OCI-LY7 (cell line): ENCODE results near the gene WWTR1. TPM values are rescaled to one million over a fixed set of nuclear protein-coding genes. Genes with fewer than 3 reads are reported as not detected.

Source experiments
- BruUV-seq: library from RNA; stranded (reverse); fragments of 400-500 nt; replicated peaks from 2 replicates; lab custom pipeline; 2021; lab: Mats Ljungman, UMichigan
- CTCF ChIA-PET: fragments of 300-600 bp; sonication (Branson Sonifier 250); formaldehyde crosslinking; loops from one replicate; lab custom pipeline; 2022; ENCODE audit warnings: antibody characterized with exemption; ENCODE audit not compliant: unreplicated experiment; lab: Charles Lee
- POLR2A ChIA-PET: fragments of 300-600 bp; sonication (Branson Sonifier 250); formaldehyde crosslinking; loops from one replicate; lab custom pipeline; 2022; ENCODE audit warnings: antibody characterized with exemption; lab: Charles Lee
- DNase-seq: peaks from one replicate; pipeline ENCODE4 v3.0.0-alpha.2; 2015; ENCODE audit warnings: low spot score
- H2AFZ ChIP-seq: fragments of 200-600 bp; sonication (generic), shearing (Covaris generic); 2 replicates; pipeline ENCODE4 v1.6.1; 2014; ENCODE audit warnings: mild to moderate bottlenecking, antibody characterized with exemption, low read length, moderate library complexity
- H3K27ac ChIP-seq: fragments of 200-600 bp; sonication (generic); 2 replicates; pipeline ENCODE4 v1.5.1; 2014; ENCODE audit warnings: mixed run types, low read depth, mild to moderate bottlenecking, moderate library complexity, low read length, inconsistent platforms; ENCODE audit not compliant: poor library complexity, severe bottlenecking
- H3K36me3 ChIP-seq: fragments of 200-600 bp; sonication (generic); 2 replicates; pipeline ENCODE4 v1.6.1; 2014; ENCODE audit warnings: mild to moderate bottlenecking, antibody characterized with exemption, low read length, moderate library complexity, mixed read lengths; ENCODE audit not compliant: insufficient read depth
- H3K4me1 ChIP-seq: fragments of 200-600 bp; sonication (generic); 2 replicates; pipeline ENCODE4 v1.5.1; 2014; ENCODE audit warnings: mild to moderate bottlenecking, low read length; ENCODE audit not compliant: insufficient read depth, poor library complexity, severe bottlenecking
- H3K4me2 ChIP-seq: fragments of 200-600 bp; sonication (generic); 2 replicates; pipeline ENCODE4 v1.6.1; 2014; ENCODE audit warnings: mild to moderate bottlenecking, low read length
- H3K4me3 ChIP-seq: fragments of 200-600 bp; sonication (generic); 2 replicates; pipeline ENCODE4 v1.5.1; 2014; ENCODE audit warnings: mild to moderate bottlenecking, low read depth, low read length; ENCODE audit not compliant: poor library complexity, severe bottlenecking
- H3K79me2 ChIP-seq: fragments of 200-600 bp; sonication (generic); 2 replicates; pipeline ENCODE4 v1.6.1; 2016; ENCODE audit warnings: low read depth, mild to moderate bottlenecking, low read length, moderate library complexity, mixed read lengths; ENCODE audit not compliant: insufficient read depth
- H3K9me2 ChIP-seq: fragments of 200-600 bp; sonication (generic); 2 replicates; pipeline ENCODE4 v1.6.1; 2016; ENCODE audit warnings: mild to moderate bottlenecking, low read length, mixed read lengths; ENCODE audit not compliant: insufficient read depth
- H3K9me3 ChIP-seq: fragments of 200-600 bp; sonication (generic); 2 replicates; pipeline ENCODE4 v1.6.1; 2014; ENCODE audit warnings: mild to moderate bottlenecking, mixed run types, low read length, mixed read lengths
- H4K20me1 ChIP-seq: fragments of 200-600 bp; sonication (generic); 2 replicates; pipeline ENCODE4 v1.6.1; 2014; ENCODE audit warnings: mild to moderate bottlenecking, antibody characterized with exemption, low read length, moderate library complexity, mixed read lengths; ENCODE audit not compliant: insufficient read depth
- EZH2phosphoT487 ChIP-seq: fragments of 200-600 bp; sonication (generic); IDR thresholded peaks from 2 replicates; pipeline ENCODE4 v1.6.1; 2018; ENCODE audit warnings: low read depth, borderline replicate concordance, mild to moderate bottlenecking, mixed run types, antibody characterized with exemption, low read length, moderate library complexity, mixed read lengths
- intact Hi-C: fragments of 100-400 bp; cut with micrococcal nuclease; formaldehyde crosslinking; loops from one replicate; pipeline ENCODE4 v1.10.0; 2022; ENCODE audit not compliant: unreplicated experiment
- total RNA-seq, 2 experiments: library from RNA; depleted of rRNA in 1 of 2; stranded (reverse); fragments of >200 nt in 1 of 2; shearing (Covaris generic) in 1 of 2; gene quantifications; 2 replicates each; pipeline ENCODE4 v1.2.3, GENCODE V29; 2014 to 2022
- TF ChIP-seq, protein P1 (sequence below): fragments of 200-600 bp; sonication (generic); conservative IDR thresholded peaks from 2 replicates; pipeline ENCODE4 v1.5.1; 2014; ENCODE audit warnings: mild to moderate bottlenecking, antibody characterized with exemption, low read length, moderate library complexity, mixed read lengths

WWTR1 gene
- total RNA-seq, 2 experiments from 2014 or later, result 0.15 TPM; not detected in 1

DNA sequence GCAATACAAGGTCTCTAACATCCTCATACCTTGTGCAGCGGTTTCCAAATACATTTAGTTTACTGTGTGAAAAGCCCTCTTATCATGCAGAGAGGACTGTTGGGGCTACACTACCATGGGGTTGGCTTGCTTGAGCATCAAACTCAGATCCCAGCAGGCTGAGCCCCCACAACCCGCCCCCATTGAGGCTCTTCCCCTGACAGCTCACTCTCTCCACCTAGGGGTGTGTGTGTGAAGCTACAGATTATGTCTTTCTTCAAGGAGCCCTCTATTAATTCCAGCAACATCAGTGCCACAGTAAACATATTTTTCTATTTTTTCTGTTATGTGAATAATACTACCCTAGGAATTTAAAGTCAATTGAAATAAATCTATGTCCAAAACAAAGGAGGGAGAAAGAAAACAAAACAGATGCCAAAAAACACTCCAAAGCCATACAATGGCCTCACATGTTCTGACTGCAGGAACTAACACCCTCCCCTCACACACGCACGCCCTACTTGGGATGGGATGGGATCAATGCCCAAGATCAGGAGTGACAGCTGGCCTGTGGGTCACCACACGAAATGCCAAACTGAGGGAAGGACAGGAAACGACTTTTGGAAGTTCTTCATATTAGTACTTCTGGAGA is 168.7 kb downstream of the WWTR1 start:
- Histone ChIP-seq H3K27ac (no peak overlapping the region), H3K36me3 (no peaks in the 10 kb centered on the region), H2AFZ (no peak overlapping the region), H3K9me2 (no peaks in the 10 kb centered on the region), H4K20me1 (no peaks in the 10 kb centered on the region), H3K4me1 (no peaks in the 10 kb centered on the region), H3K4me2 (no peak overlapping the region), H3K9me3 (no peaks in the 10 kb centered on the region), H3K4me3 (no peak overlapping the region), H3K79me2 (no peaks in the 10 kb centered on the region)
- peak; percentile 10 for DNase-seq
- ChIA-PET POLR2A (interaction anchor here (0.9 kb wide), 1 partner anchor 165 kb away, joined by 3 read pairs; no protein-coding TSS in a partner anchor), CTCF (interaction anchor here (0.6 kb wide), 1 partner anchor 410 kb away, joined by 3 read pairs; no protein-coding TSS in a partner anchor)
- intact Hi-C loops, result loop anchor here (10.0 kb wide), 2 partner anchors 364 to 534 kb away; partner anchors contain the start of gene HPS3
- no peak for TF ChIP-seq EZH2phosphoT487
- TF ChIP-seq, protein P1, sequence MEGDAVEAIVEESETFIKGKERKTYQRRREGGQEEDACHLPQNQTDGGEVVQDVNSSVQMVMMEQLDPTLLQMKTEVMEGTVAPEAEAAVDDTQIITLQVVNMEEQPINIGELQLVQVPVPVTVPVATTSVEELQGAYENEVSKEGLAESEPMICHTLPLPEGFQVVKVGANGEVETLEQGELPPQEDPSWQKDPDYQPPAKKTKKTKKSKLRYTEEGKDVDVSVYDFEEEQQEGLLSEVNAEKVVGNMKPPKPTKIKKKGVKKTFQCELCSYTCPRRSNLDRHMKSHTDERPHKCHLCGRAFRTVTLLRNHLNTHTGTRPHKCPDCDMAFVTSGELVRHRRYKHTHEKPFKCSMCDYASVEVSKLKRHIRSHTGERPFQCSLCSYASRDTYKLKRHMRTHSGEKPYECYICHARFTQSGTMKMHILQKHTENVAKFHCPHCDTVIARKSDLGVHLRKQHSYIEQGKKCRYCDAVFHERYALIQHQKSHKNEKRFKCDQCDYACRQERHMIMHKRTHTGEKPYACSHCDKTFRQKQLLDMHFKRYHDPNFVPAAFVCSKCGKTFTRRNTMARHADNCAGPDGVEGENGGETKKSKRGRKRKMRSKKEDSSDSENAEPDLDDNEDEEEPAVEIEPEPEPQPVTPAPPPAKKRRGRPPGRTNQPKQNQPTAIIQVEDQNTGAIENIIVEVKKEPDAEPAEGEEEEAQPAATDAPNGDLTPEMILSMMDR, result peak; percentile 72
- BruUV-seq, result no TSS peak

DNA sequence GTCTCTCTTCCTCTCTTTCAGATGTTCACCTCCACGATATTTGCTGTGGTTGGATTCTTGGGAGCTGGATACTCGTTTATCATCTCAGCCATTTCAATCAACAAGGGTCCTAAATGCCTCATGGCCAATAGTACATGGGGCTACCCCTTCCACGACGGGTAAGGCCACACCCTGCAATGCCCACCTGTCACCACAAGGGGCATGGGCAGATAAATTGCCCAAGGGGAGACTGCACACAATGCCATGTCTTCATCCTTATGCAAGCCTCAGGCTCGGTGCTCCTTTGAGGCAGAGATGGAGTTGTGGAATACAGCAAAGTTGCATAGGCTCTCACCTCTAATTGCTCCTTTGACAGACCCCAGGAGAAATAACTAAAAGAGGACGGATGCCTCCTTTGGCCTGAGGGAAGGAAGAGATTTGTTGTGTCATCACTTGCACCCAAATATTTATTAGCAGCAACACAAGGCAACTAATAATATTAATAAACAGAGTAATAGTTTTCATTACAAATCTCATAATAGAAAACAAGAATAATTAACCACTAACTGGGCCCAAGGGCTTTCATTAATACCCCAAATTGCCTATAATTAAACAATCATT is 170.1 kb downstream of the WWTR1 start:
- no peaks in the 10 kb centered on the region for H3K79me2 ChIP-seq
- POLR2A ChIA-PET, result interaction anchor here (0.6 kb wide), 1 partner anchor 122 kb away, joined by 3 read pairs; no protein-coding TSS in a partner anchor
- H3K9me3 ChIP-seq, result no peaks in the 10 kb centered on the region
- H3K4me1 ChIP-seq, result no peaks in the 10 kb centered on the region
- CTCF ChIA-PET, result no interaction called here
- H4K20me1 ChIP-seq, result no peaks in the 10 kb centered on the region
- DNase-seq, result peak; percentile 54
- H3K27ac ChIP-seq, result no peak overlapping the region
- H3K4me2 ChIP-seq, result no peak overlapping the region
- H3K36me3 ChIP-seq, result no peaks in the 10 kb centered on the region
- TF ChIP-seq, protein P1, result peak; percentile 78
- TF ChIP-seq EZH2phosphoT487, result no peak
- intact Hi-C loops, result loop anchor here (10.0 kb wide), 2 partner anchors 363 to 533 kb away; partner anchors contain the start of gene HPS3
- H3K9me2 ChIP-seq, result no peaks in the 10 kb centered on the region
- H2AFZ ChIP-seq, result no peak overlapping the region
- H3K4me3 ChIP-seq, result no peak overlapping the region
- no TSS peak for BruUV-seq
